DMS153 treated with DMSO at 0.1 percent for 48 hours (cell line): ENCODE measurements around the gene C8G.

ENCODE experiments used
- DNase-seq: peaks from one replicate; lab custom pipeline; 2025; ENCODE audit not compliant: unreplicated experiment; lab: John Stamatoyannopoulos, UW

The C8G gene

GRCh38 chr9:136964833-136965422 is 19.9 kb downstream of the C8G start:
- DNase-seq = no peak

DNA sequence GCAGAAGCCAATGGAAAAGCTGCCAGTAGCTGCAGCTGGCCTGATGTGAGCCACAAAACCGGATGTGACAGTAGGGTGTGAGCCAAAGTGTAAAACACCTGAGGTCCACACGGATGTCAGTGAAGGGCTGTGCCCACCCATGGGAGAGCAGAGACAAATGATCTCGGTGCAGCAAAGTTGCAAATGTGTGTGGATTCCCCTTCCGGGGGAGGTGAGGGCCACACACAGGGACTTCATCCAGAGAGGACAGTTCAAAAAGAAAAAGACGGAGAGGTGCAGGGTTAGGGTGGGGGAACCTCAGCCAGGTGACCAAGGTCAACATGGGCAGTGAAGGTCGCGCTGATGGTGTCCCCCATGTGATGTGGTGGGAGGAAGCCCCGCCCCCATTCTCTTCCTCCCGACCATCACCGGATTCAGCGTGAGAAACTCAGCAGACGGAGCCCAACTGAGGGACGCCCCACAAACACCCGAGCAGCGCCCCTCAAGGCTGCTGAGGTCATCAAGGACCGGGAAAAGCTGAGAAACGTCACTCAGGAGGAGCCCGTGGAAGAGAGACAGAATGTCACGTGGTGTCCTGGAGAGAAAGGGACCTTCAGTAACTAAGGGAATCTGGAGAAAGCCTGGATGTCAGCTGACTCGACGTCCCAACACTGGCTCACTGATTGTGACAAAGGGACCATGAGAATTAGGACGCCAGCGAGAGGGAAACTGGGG is 20.9 kb downstream of the C8G start:
- DNase-seq = no peak

DNA sequence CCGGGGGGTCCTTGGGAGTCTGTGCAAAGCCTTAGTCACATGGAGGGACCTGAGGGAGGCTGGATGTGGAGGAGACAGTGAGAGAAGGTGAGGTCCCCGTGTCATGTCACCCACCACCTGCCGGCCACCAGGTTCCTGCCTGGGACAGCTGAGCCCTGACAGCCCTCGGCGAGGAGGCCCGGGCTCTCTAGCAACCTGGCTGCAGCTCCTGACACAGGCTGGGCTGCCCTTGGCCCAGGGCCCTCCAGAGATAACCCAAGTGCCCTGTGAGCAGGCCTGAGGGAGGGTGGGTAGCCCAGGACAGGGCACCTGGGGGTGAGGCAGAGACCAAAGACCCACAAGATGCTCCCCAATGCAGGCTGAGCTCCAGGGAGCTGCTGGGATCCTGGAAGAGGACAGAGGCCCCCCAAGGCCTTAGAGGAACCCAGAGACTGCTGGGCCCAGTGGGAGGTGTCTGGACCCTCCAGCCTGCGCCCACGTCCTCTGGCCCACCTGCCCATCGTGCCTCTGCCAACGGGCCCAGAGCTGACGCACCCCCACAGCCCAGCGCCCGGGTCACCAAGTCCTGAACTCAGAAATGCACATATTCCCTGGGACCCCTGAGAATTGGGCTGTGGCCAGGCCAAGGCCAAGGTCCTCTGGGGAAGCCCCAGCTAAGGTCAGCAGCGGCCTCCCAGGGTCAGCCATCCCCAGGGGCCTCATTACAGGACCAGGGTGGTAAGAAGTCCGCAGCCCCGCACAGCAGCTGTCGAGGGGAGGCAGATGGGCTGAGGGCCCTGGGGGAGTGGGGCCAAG is 23.5 kb downstream of the C8G start:
- no peak for DNase-seq

DNA sequence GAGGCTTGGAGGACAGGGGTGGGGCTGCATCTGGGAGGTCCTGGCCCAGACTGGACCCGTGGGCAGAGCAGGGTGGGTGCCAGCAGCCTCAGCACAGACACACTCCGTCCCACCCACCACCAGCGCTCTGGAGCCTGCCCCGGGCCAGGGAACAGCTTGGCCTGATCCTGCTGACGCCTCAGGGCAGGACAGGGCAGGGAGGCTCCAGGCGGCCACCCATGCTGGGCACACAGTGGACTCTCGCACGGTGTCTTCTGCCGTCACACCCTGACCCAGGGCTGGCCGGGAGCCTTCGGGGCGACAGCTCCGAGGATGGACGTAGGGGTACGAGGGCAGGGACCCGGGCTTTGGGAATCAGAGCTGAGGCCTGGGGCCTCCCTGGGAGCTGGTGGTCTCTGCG is 24.1 kb downstream of the C8G start:
- no peak for DNase-seq

DNA sequence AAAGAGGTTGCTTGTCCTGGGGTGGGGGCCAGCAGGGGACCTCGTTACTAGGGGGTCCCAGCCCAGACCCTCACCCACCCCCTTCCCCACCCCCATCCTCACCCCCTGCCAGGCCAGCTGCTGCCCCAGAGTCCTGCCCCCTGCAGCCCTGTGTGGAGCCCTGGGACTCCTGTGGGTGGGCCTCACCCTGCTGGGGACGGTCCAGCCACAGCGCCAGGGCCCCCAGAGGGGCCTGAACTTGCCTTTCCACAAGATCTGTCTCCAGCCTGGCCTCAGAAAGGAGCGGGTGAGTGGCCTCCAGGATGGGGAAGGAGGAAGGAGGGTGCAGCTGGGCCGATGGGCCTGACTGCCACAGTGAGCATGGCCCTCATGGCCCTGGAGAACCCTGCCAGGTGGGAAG is 24.7 kb downstream of the C8G start:
- no peak for DNase-seq

DNA sequence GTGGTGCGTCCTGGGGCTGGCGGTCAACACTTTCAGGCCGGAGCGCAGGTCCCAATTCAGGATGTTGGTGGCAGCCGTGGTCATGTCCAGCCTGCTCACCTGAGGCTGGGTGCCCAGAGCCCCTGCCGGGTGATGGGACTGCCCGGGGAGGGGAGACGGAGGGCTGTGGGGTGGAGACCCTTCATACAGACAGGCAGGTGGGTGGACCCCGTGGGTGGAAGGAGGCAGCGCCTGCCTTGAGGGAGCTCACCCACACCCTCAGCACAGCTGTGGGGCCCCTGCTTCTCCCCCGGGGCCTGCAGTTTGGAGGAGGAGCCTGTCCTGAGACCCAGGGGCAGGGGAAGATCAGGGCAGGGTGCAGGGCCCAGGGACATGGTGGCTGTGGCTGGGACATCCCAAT is 25.3 kb downstream of the C8G start:
- DNase-seq = no peak

DNA sequence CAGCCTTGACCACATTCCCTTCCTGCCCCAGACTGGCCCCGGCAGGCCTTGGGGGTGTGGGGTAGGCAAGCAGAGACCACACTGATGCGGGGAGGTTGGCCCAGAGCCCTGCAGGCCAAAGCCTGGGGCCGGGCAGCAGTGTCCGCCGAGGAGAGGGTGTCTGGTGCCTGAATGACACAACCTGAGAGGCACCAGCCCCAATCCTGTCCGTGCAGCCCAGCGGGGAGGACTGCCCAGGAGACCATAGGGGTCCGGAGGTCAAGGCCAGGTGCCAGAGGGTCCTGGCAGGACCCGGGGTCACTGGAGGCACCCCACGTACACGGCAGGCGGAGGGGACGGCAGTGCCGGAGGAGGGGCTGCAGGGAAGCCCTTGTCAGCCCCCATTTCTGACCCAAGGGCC is 26.7 kb downstream of the C8G start:
- DNase-seq = no peak

DNA sequence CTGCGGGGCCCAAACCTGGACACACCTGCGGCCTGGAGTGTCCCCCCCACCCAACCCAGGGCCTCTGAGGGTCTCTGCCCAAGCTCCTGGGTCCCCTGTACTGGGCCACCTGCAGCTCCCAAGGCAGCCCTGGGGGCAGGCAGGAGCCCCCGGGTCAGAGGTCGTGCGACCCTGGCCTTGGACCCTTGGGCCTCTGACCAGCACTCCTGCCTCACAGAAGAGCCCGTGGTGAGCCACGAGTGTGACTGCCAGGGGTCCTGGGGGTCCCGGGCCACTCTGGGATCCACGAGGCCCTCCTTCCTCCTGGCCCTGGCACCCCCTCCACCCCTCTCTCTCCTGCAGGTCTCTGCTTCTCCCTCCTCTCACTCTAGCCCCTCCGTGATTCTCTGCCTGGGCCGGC is 27.3 kb downstream of the C8G start:
- DNase-seq = no peak

- no peak for DNase-seq
These were observed 27.7 kb downstream of the C8G start for GRCh38 chr9:136972743-136973142.

DNA sequence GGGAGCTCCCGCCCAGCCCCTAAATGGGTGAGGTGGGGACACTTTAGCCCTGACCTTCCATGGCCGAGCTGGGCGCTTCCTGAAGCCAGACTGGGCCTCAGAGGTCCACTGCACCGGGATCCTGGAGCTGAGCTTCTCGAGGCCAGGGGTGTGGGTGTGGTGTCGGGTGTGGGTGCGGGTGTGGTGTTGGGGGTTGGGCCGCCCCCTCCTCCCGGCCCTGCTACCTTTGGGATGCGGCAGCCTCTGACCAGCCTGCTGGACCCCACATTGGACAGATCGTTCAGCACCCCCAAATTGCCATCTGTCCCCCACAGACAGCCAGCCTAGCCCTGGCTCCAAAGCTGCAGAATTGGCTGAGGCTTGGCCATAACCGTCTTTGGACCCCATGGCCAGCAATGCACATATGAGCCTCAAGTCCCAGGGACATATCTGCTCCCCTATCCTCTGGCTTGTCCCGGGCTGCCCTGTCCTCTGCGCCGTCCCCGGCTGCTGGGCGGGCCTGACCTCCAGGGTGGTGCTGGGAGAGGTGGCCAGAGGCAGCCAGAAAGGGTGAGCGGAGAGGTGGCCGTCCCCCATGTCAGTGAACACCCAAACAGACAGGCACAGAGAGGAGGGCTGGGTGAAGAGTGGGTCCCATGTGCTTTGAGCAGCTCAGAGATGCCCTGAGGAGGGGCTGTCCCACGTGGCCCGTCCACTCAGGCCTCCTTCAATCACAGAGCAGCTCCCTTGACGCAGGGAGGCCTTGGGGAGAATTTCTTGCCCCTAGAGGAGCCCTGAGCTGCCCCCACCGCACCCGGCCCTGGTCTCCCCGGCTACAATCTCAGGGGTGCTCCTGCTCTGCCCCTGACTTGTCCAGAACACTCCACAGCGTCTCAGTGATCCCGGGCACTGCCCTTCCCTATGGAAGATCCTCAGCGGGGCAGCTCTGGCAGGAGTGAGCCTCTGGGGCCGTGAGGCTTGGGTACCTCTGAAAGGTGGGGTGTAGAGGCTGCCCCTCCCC is 28.9 kb downstream of the C8G start:
- no peak for DNase-seq

GRCh38 chr9:136974817-136975535 is 29.9 kb downstream of the C8G start:
- DNase-seq = no peak

DNA sequence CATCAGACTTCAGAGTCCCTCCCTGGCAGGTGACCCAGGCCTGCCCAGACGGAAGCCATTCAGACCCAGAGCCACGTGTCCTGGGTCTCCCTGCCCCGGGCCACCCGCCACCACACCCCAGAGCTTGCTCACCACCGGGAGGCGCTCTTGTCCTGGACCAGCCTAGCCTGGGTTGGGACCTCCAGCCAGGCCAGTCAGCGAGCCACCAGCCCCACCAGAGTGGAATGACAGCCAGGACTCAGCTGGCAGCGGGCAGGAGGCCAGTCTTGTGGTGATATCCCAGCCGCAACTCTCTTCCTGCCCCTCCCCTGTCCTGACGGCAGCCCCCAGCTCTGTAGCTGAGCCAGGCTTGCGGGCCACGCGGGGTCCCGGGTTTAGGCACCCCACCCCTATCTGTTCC is 30.6 kb downstream of the C8G start:
- DNase-seq = no peak

DNA sequence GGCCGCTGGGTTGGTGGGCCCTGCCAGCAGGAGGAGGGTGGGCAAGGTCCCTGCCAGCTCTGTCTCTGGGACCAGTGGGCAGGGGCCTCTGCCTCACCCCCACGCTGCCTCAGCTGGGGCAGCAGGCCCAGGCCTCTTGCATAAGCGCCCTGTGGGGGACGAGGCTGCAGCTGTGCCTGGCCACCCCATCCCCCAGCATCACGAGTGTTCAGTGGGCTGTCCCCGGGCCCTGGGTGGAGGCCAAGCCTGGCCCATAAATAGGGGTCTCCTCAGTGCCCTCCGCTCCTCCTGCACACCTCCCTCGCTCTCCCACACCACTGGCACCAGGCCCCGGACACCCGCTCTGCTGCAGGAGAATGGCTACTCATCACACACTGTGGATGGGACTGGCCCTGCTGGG is 32.2 kb downstream of the C8G start, which contains the start of gene PTGDS:
TSS of gene PTGDS (plus strand) at position 282 of the 400 bp plus-strand sequence. CDS start at position 357, 75 bp downstream.
- no peak for DNase-seq

DNA sequence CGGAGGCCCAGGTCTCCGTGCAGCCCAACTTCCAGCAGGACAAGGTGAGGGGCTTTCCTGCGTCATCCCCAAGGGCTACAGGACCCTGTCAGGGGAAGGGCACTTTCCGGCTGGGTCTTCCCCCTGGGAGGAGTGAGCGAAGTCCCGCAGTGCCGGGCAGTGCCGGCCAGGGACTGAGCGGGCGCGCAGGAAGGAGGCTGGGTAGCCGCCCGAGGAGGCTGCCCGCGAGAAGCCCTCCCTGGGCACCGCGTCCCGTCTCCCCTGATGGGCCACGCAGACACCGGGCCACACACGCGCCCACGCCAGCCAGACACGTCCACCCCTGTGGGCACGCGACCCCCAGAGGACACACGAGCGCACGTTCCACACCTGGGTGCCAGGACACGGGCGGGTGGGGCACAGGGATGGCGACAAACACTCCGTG is 32.6 kb downstream of the C8G start:
- DNase-seq = no peak

- peak; percentile 24 for DNase-seq
These were observed 33.2 kb downstream of the C8G start for GRCh38 chr9:136978073-136978864.

GRCh38 chr9:136978865-136979544 is 34.0 kb downstream of the C8G start:
- no peak for DNase-seq

DNA sequence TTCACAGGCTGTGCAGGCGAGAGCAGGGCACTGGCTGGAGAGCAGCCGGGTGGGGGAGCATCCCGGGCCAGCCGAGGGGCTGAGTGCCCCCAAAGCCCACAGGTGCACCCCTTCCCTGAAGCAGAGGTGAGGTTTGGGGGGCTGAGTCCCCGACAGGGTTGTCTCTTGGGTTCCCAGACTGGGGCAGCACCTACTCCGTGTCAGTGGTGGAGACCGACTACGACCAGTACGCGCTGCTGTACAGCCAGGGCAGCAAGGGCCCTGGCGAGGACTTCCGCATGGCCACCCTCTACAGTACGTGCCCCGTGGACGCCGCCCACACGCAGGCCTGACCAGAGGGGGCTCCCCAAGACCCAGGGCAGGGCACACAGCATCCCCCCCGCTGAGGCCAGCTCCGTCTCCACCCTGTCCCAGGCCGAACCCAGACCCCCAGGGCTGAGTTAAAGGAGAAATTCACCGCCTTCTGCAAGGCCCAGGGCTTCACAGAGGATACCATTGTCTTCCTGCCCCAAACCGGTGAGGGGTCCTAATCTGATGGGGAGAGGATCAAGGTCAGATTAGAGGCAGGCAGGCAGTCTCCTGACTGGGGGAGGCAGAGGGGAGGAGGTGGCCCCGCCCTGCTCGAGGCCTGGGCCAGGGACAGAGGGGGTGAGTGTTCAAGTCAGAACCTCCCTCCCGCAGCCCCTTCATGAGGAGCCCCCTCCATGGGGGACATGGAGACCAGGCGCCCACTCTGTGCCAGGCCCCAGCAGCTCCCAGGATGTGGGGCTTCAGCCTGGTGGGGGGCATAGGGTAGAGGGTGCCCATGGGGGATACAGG is 34.9 kb downstream of the C8G start:
- DNase-seq = no peak
